Choroid plexus epithelial cell (primary cell): ENCODE measurements around the gene P2RY12.

Experiments used
- DNase-seq: peaks from one replicate; pipeline ENCODE4 v3.0.0-alpha.2; 2010; ENCODE audit warnings: low read depth
- H3K4me3 ChIP-seq: 2 replicates; pipeline ENCODE4 v1.5.1; 2011; ENCODE audit warnings: low read depth, mild to moderate bottlenecking, control low read depth, low read length, moderate library complexity
- CTCF ChIP-seq: conservative IDR thresholded peaks from 2 replicates; pipeline ENCODE4 v1.5.1; 2011; ENCODE audit warnings: low read depth, mild to moderate bottlenecking, control low read depth, inconsistent platforms, low read length, moderate library complexity

Gene P2RY12

GRCh38 chr3:151372063-151372820 is 12.3 kb downstream of the P2RY12 start:
- H3K4me3 ChIP-seq, result no peak overlapping the region
- TF ChIP-seq CTCF, result no peak
- no peak for DNase-seq

- no peak for DNase-seq
- no peak overlapping the region for H3K4me3 ChIP-seq
- TF ChIP-seq CTCF, result no peak
These were observed 13.0 kb downstream of the P2RY12 start for GRCh38 chr3:151371526-151371925.

GRCh38 chr3:151367448-151367847 is 17.1 kb downstream of the P2RY12 start:
- no peak for TF ChIP-seq CTCF
- DNase-seq, result no peak
- no peak overlapping the region for H3K4me3 ChIP-seq

DNA sequence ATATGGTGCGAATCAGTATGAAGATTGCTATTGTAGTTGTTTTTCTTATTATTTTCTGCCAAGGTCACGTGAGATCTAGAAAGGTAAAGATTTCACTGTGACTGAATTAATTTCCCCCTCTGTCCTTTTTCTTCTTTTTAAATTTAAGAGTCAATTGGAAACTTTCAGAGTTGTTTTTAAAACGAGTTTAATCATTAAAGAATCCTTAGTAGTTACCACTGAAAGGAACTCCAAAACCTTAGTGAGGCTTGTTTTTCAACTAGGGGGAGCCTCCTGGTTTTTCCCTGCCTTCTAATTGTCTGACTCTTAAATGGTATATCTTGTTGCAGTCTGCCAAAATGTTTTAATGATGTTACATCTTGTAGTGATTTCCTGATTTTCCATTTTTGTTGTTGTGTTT is 17.6 kb downstream of the P2RY12 start:
- TF ChIP-seq CTCF, result no peak
- H3K4me3 ChIP-seq, result no peak overlapping the region
- DNase-seq, result no peak

DNA sequence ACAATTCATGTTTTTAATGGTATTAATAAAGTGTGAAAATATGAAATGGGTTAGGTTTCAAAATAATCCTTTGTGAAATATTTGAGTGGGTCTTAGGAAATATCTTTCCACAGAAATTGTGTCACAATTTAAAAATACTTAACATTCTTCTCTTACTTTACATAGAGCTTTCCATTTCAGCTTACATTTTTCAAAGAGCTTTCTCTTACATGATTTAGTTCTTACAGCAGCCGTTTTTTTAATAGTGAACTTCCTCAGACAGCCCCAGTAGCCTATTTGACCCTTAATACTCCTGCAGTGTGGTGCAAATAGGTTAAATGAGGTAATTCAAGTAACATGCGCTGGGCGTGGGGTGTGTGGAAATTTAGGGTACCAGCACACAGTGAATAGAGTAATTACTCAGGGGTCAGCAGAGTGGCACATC is 21.8 kb downstream of the P2RY12 start:
- H3K4me3 ChIP-seq, result no peak overlapping the region
- DNase-seq, result peak; percentile 71
- TF ChIP-seq CTCF, result no peak

GRCh38 chr3:151357463-151357850 is 27.1 kb downstream of the P2RY12 start:
- no peak for TF ChIP-seq CTCF
- no peak for DNase-seq
- H3K4me3 ChIP-seq, result no peak overlapping the region
